HG03060 (cell line): ENCODE results near the gene NYAP1.
"Not testable (repeated sequence)": the region's sequence is repeated elsewhere in the genome, so short reads cannot be mapped to it uniquely, and the experiment has no call there.

Experiments used
- ATAC-seq: cut with Tn5 transposase; IDR thresholded peaks from one replicate; pipeline ENCODE4 v1.9.1; 2021; ENCODE audit warnings: low read depth, moderate number of reproducible peaks; ENCODE audit not compliant: unreplicated experiment

Gene NYAP1

GRCh38 chr7:100481466-100481865 is 2.3 kb upstream of the NYAP1 start:
- no peak for ATAC-seq

- ATAC-seq = no peak
These were observed 1.0 kb upstream of the NYAP1 start for GRCh38 chr7:100482728-100483089.

- no peak for ATAC-seq
These were observed 521 bp upstream of the NYAP1 start for GRCh38 chr7:100483090-100483721.

GRCh38 chr7:100484673-100485045 is 932 bp downstream of the NYAP1 start:
- no peak for ATAC-seq

- no peak for ATAC-seq
These were observed 1.7 kb downstream of the NYAP1 start for GRCh38 chr7:100485471-100485876.

- no peak for ATAC-seq
These were observed 2.4 kb downstream of the NYAP1 start for GRCh38 chr7:100486111-100486636.

GRCh38 chr7:100486753-100487446 is 3.2 kb downstream of the NYAP1 start:
- no peak for ATAC-seq

GRCh38 chr7:100488333-100489095 is 4.8 kb downstream of the NYAP1 start:
- ATAC-seq = no peak

- no peak for ATAC-seq
These were observed 5.4 kb downstream of the NYAP1 start for GRCh38 chr7:100489121-100489520.

GRCh38 chr7:100489824-100490223 is 6.1 kb downstream of the NYAP1 start:
- ATAC-seq = no peak

GRCh38 chr7:100490483-100491191 is 6.9 kb downstream of the NYAP1 start:
- no peak for ATAC-seq

- ATAC-seq = no peak
These were observed 7.5 kb downstream of the NYAP1 start for GRCh38 chr7:100491192-100491578.

- ATAC-seq = no peak
These were observed 9.2 kb downstream of the NYAP1 start for GRCh38 chr7:100492738-100493475.

GRCh38 chr7:100493476-100494264 is 9.9 kb downstream of the NYAP1 start:
- no peak for ATAC-seq

GRCh38 chr7:100496509-100496908 is 12.8 kb downstream of the NYAP1 start:
- ATAC-seq = no peak

- not testable (repeated sequence) for ATAC-seq
These were observed 17.0 kb downstream of the NYAP1 start for GRCh38 chr7:100500743-100501142.

GRCh38 chr7:100504031-100504430 is 20.3 kb downstream of the NYAP1 start:
- not testable (repeated sequence) for ATAC-seq

GRCh38 chr7:100504887-100505611 is 21.3 kb downstream of the NYAP1 start:
- ATAC-seq = no peak
